Testis (tissue), 2 donors: ENCODE results near the gene CHRNA5.

ENCODE experiments used
- CTCF ChIP-seq, 3 experiments: fragments of 450-650 bp in 2 of 3; fragments of 200-600 bp in 1 of 3; sonication (generic) in 1 of 3; IDR thresholded peaks; one replicate each; pipeline ENCODE4 v1.5.1; 2016 to 2019; ENCODE audit warnings: antibody characterized with exemption in 3 of 3, mild to moderate bottlenecking in 2 of 3, moderate library complexity in 1 of 3
- POLR2A ChIP-seq: fragments of 450-650 bp; IDR thresholded peaks from one replicate; pipeline ENCODE4 v1.6.1; 2017; ENCODE audit warnings: antibody characterized with exemption, mild to moderate bottlenecking, moderate library complexity

GRCh38 chr15:78564743-78565096, 600 bp upstream of the CHRNA5 start:
- TF ChIP-seq CTCF (IDR thresholded peaks at IDR 0.05) (no peak), POLR2A (no peak)
